ENCODE data around the gene C2CD2. TPM values are rescaled to one million over a fixed set of nuclear protein-coding genes. Genes with fewer than 3 reads are reported as not detected.

C2CD2 gene
- total RNA-seq, 2 donors from 2014 or later, result 26.3 to 28.7 TPM

DNA sequence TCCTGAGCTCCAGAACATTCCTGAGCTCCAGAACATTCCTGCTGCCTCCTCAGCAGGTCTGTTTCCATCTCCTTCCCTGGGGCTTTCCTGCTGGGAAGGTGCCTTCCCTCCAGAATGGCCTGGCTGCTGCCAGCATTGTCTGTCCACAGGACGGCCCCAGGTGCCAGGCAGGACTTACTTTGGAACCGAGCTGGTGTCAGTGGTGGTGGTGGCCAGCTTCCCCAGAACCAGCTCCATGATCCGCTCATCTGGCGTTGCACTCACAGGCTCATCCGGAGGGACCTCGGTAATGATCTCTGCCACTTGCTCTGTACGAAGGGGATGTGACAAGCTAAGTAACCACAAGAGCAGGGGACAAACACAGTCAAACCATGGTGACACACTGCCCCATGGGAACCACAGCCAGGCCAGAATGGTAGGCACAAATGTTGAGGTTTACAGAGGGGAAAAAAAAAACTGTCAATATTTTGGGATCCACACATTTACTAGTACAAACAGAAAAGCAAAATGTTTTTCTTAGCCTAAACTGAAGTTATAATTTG, 116.0 kb downstream of the C2CD2 start:
- WGBS, 2 experiments (ENCODE audit: insufficient coverage in 1 of 2, insufficient read length in 1 of 2), result 93 to 96% methylated on average over 7 of the region's 7 CpGs
- Histone ChIP-seq H3K27ac (ENCODE audit: low read depth, low read length) (no peak overlapping the region), H3K9me3 (ENCODE audit: control insufficient read depth, low read length) (peaks cover 21% of the 10 kb centered on the region), H3K9ac (ENCODE audit: extremely low read depth, low read length, poor library complexity, severe bottlenecking) (no peak overlapping the region), H3K4me1 (ENCODE audit: control insufficient read depth, insufficient read depth, low read length) (no peaks in the 10 kb centered on the region), H3K4me3 (ENCODE audit: low read length) (no peak overlapping the region), H3K36me3 (ENCODE audit: control insufficient read depth, insufficient read depth, low read length) (peaks cover 44% of the 10 kb centered on the region), H3K27me3 (ENCODE audit: control insufficient read depth, insufficient read depth, low read length, poor library complexity, severe bottlenecking) (no peaks in the 10 kb centered on the region)
- H3K36me3 Mint-ChIP-seq (ENCODE audit: low read depth), result peaks cover 56% of the 10 kb centered on the region
- H3K27me3 Mint-ChIP-seq (ENCODE audit: insufficient read depth), result no peaks in the 10 kb centered on the region
- DNase-seq, result no peak
- H3K27ac Mint-ChIP-seq, result no peak overlapping the region
- peaks cover 13% of the 10 kb centered on the region for H3K9me3 Mint-ChIP-seq
- TF ChIP-seq, protein P1, sequence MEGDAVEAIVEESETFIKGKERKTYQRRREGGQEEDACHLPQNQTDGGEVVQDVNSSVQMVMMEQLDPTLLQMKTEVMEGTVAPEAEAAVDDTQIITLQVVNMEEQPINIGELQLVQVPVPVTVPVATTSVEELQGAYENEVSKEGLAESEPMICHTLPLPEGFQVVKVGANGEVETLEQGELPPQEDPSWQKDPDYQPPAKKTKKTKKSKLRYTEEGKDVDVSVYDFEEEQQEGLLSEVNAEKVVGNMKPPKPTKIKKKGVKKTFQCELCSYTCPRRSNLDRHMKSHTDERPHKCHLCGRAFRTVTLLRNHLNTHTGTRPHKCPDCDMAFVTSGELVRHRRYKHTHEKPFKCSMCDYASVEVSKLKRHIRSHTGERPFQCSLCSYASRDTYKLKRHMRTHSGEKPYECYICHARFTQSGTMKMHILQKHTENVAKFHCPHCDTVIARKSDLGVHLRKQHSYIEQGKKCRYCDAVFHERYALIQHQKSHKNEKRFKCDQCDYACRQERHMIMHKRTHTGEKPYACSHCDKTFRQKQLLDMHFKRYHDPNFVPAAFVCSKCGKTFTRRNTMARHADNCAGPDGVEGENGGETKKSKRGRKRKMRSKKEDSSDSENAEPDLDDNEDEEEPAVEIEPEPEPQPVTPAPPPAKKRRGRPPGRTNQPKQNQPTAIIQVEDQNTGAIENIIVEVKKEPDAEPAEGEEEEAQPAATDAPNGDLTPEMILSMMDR (conservative IDR thresholded peaks at IDR 0.05), result no peak
- no peak overlapping the region for H3K4me3 Mint-ChIP-seq
- H3K4me1 Mint-ChIP-seq, result peaks cover 3% of the 10 kb centered on the region

DNA sequence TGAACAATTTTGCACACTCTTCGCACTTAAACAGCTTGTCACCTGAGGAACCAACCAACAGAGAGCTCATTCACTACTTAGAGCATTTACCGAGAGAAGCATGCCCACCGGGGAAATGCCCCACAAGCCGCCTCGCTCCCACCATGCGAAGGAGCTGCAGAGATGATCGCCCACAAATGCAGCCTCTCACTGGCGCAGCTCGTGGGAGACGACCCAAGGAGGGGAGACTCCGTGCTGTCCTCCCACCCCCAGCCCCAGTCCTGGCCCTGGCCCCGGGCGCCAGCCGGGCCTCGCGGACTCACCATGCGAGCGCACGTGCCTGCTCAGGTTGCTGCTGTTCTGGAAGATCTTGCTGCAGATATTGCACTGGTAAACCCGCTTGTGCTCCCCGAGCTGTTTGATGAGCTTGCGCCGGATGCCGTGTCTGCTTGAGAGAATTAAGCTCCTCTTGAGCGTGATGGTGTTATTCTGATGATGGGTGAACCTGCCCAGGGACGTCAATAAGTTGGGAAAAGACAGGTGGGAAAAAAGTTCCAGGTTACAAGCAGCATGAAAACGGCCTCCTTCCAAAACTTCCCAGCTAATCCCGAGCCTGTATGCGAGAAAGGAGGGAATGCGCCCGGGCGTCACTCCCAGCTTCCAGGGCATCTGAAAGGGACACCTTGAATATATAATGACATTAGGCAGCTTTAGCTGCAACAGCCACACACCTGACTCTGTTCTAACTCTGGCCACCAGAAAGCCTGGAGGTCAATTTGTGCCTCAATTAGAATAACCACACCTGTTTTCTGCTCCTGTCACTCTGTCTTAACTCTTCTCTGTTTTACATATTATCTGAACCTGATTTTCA, 117.4 kb downstream of the C2CD2 start:
- no peak for DNase-seq
- Mint-ChIP-seq H3K4me3 (no peak overlapping the region), H3K36me3 (ENCODE audit: low read depth) (peaks cover 48% of the 10 kb centered on the region), H3K27me3 (ENCODE audit: insufficient read depth) (no peaks in the 10 kb centered on the region), H3K9me3 (peaks cover 12% of the 10 kb centered on the region), H3K4me1 (peaks cover 3% of the 10 kb centered on the region), H3K27ac (peak overlapping the region; percentile 55)
- TF ChIP-seq, protein P1 (conservative IDR thresholded peaks at IDR 0.05), result no peak
- 93 to 94% methylated on average over 30 to 32 of the region's 32 CpGs for WGBS, 2 experiments (ENCODE audit: insufficient coverage in 1 of 2, insufficient read length in 1 of 2)
- Histone ChIP-seq H3K9ac (ENCODE audit: extremely low read depth, low read length, poor library complexity, severe bottlenecking) (no peak overlapping the region), H3K9me3 (ENCODE audit: control insufficient read depth, low read length) (peaks cover 12% of the 10 kb centered on the region), H3K36me3 (ENCODE audit: control insufficient read depth, insufficient read depth, low read length) (peaks cover 49% of the 10 kb centered on the region), H3K27me3 (ENCODE audit: control insufficient read depth, insufficient read depth, low read length, poor library complexity, severe bottlenecking) (no peaks in the 10 kb centered on the region), H3K4me3 (ENCODE audit: low read length) (no peak overlapping the region), H3K27ac (ENCODE audit: low read depth, low read length) (no peak overlapping the region), H3K4me1 (ENCODE audit: control insufficient read depth, insufficient read depth, low read length) (no peaks in the 10 kb centered on the region)

GRCh38 chr21:41835711-41836154, 118.1 kb downstream of the C2CD2 start:
- Histone ChIP-seq H3K27ac (ENCODE audit: low read depth, low read length) (no peak overlapping the region), H3K27me3 (ENCODE audit: control insufficient read depth, insufficient read depth, low read length, poor library complexity, severe bottlenecking) (no peaks in the 10 kb centered on the region), H3K9me3 (ENCODE audit: control insufficient read depth, low read length) (peaks cover 6% of the 10 kb centered on the region), H3K9ac (ENCODE audit: extremely low read depth, low read length, poor library complexity, severe bottlenecking) (no peak overlapping the region), H3K4me3 (ENCODE audit: low read length) (no peak overlapping the region), H3K36me3 (ENCODE audit: control insufficient read depth, insufficient read depth, low read length) (peaks cover 49% of the 10 kb centered on the region), H3K4me1 (ENCODE audit: control insufficient read depth, insufficient read depth, low read length) (no peaks in the 10 kb centered on the region)
- WGBS, 2 experiments (ENCODE audit: insufficient coverage in 1 of 2, insufficient read length in 1 of 2), result 54 to 87% methylated on average over 2 to 8 of the region's 10 CpGs
- H3K36me3 Mint-ChIP-seq (ENCODE audit: low read depth), result peaks cover 42% of the 10 kb centered on the region
- no peak for DNase-seq
- H3K4me3 Mint-ChIP-seq, result no peak overlapping the region
- H3K4me1 Mint-ChIP-seq, result peaks cover 3% of the 10 kb centered on the region
- TF ChIP-seq, protein P1 (conservative IDR thresholded peaks at IDR 0.05), result no peak
- no peaks in the 10 kb centered on the region for H3K27me3 Mint-ChIP-seq (ENCODE audit: insufficient read depth)
- no peak overlapping the region for H3K27ac Mint-ChIP-seq
- H3K9me3 Mint-ChIP-seq, result peaks cover 5% of the 10 kb centered on the region

Other genes with a start within 250 kb of the C2CD2 start
- 10 to 100 TPM in 1 of 2 donors, 1 to 10 TPM in 1; 8.4 to 16.2 TPM for gene RIPK4, start 187.0 kb downstream of the C2CD2 start, total RNA-seq
- 10 to 100 TPM in 1 of 2 donors, 1 to 10 TPM in 1; 8.8 to 10.1 TPM for gene PRDM15, start 74.7 kb downstream of the C2CD2 start, total RNA-seq
- 10 to 100 TPM; 17.3 to 23.1 TPM for gene ZBTB21, start 56.3 kb upstream of the C2CD2 start, total RNA-seq
- gene UMODL1, start 117.3 kb upstream of the C2CD2 start, total RNA-seq, result under 1 TPM; 0.24 to 0.49 TPM